Neuronal stem cell (in vitro differentiated cells): ENCODE data around the gene SCGB1D4.

ENCODE experiments used
- DNase-seq: peaks from one replicate; pipeline ENCODE4 v3.0.0-alpha.2; 2013; ENCODE audit warnings: low spot score
- H2AFZ ChIP-seq: one replicate; pipeline ENCODE4 v1.6.1; 2013; ENCODE audit warnings: mild to moderate bottlenecking, low read length, inconsistent platforms
- H2AK5ac ChIP-seq: 2 replicates; pipeline ENCODE4 v1.6.1; 2013; ENCODE audit warnings: low read depth, mild to moderate bottlenecking, inconsistent platforms, low read length, moderate library complexity, mixed read lengths
- H2BK120ac ChIP-seq: 2 replicates; pipeline ENCODE4 v1.6.1; 2013; ENCODE audit warnings: low read depth, mild to moderate bottlenecking, inconsistent platforms, low read length, moderate library complexity, mixed read lengths
- H2BK12ac ChIP-seq: one replicate; pipeline ENCODE4 v1.6.1; 2013; ENCODE audit warnings: low read length, inconsistent platforms
- H2BK15ac ChIP-seq: 2 replicates; pipeline ENCODE4 v1.6.1; 2013; ENCODE audit warnings: mild to moderate bottlenecking, low read length, inconsistent platforms, mixed read lengths
- H2BK5ac ChIP-seq: one replicate; pipeline ENCODE4 v1.6.1; 2013; ENCODE audit warnings: inconsistent platforms, mild to moderate bottlenecking, low read length, moderate library complexity
- H3K14ac ChIP-seq: one replicate; pipeline ENCODE4 v1.6.1; 2013; ENCODE audit warnings: low read length, inconsistent platforms
- H3K18ac ChIP-seq: 2 replicates; pipeline ENCODE4 v1.6.1; 2013; ENCODE audit warnings: low read length, inconsistent platforms
- H3K23ac ChIP-seq: 2 replicates; pipeline ENCODE4 v1.6.1; 2013; ENCODE audit warnings: low read depth, mild to moderate bottlenecking, mixed read lengths, low read length, inconsistent platforms; ENCODE audit not compliant: poor library complexity
- H3K27ac ChIP-seq: replicated peaks from 3 replicates; pipeline ENCODE4 v1.5.1; 2013; ENCODE audit warnings: low read length, inconsistent platforms
- H3K27me3 ChIP-seq, 3 experiments: 2 replicates each; pipeline ENCODE4 v1.6.1; 2013; ENCODE audit warnings: low read length in 3 of 3, mild to moderate bottlenecking in 2 of 3, inconsistent platforms in 1 of 3, low read depth in 1 of 3, mixed read lengths in 1 of 3, moderate library complexity in 1 of 3; ENCODE audit not compliant: control insufficient read depth in 3 of 3, insufficient read depth in 3 of 3
- H3K36me3 ChIP-seq, 2 donors: replicated peaks in 1 of 2; 2 replicates each; pipeline ENCODE4 v1.6.1; 2013; ENCODE audit warnings: low read length in 2 of 2; ENCODE audit not compliant: control insufficient read depth in 2 of 2, insufficient read depth in 2 of 2
- H3K4ac ChIP-seq: 2 replicates; pipeline ENCODE4 v1.6.1; 2013; ENCODE audit warnings: inconsistent platforms, mild to moderate bottlenecking, low read length, moderate library complexity
- H3K4me1 ChIP-seq, 2 donors: 1 replicate in 1 of 2; 2 replicates in 1 of 2; pipeline ENCODE4 v1.6.1; 2013; ENCODE audit warnings: low read length in 2 of 2, low read depth in 1 of 2; ENCODE audit not compliant: control insufficient read depth in 2 of 2, insufficient read depth in 1 of 2
- H3K4me2 ChIP-seq: one replicate; pipeline ENCODE4 v1.6.1; 2013; ENCODE audit warnings: mild to moderate bottlenecking, low read length, inconsistent platforms; ENCODE audit not compliant: insufficient read depth, poor library complexity, severe bottlenecking
- H3K4me3 ChIP-seq, 2 donors: 2 replicates each; pipeline ENCODE4 v1.5.1; 2013; ENCODE audit warnings: low read length in 2 of 2, mild to moderate bottlenecking in 2 of 2, inconsistent platforms in 1 of 2, moderate library complexity in 1 of 2
- H3K79me1 ChIP-seq: one replicate; pipeline ENCODE4 v1.6.1; 2013; ENCODE audit warnings: low read depth, mild to moderate bottlenecking, inconsistent platforms, low read length, moderate library complexity
- H3K9ac ChIP-seq: one replicate; pipeline ENCODE4 v1.6.1; 2013; ENCODE audit warnings: mild to moderate bottlenecking, low read depth, low read length, inconsistent platforms; ENCODE audit not compliant: poor library complexity
- H3K9me3 ChIP-seq, 2 donors: replicated peaks in 1 of 2; 2 replicates each; pipeline versions ENCODE3 to v1.6.1; 2013; ENCODE audit warnings: low read length in 2 of 2, mild to moderate bottlenecking in 2 of 2, inconsistent platforms in 1 of 2, low read depth in 1 of 2, mixed read lengths in 1 of 2, moderate library complexity in 1 of 2; ENCODE audit not compliant: control insufficient read depth in 2 of 2, insufficient read depth in 1 of 2
- H4K8ac ChIP-seq: one replicate; pipeline ENCODE4 v1.6.1; 2013; ENCODE audit warnings: low read depth, mild to moderate bottlenecking, inconsistent platforms, low read length, moderate library complexity
- H4K91ac ChIP-seq: one replicate; pipeline ENCODE4 v1.6.1; 2013; ENCODE audit warnings: low read length, low read depth, mild to moderate bottlenecking, inconsistent platforms; ENCODE audit not compliant: poor library complexity
- WGBS, 2 donors: extraction: QIAGEN DNeasy Blood & Tissue Kit; methylation state at CpG; one replicate each; pipeline ENCODE4 v1.1.7; 2013; ENCODE audit warnings: missing lambda C conversion rate in 2 of 2, mixed read lengths in 1 of 2; ENCODE audit not compliant: insufficient read length in 2 of 2, insufficient replicate concordance in 1 of 2; ENCODE audit errors: extremely low coverage in 2 of 2; 5-methylcytosine and 5-hydroxymethylcytosine counted together

The SCGB1D4 gene

GRCh38 chr11:62264004-62264403, 34.9 kb downstream of the SCGB1D4 start:
- no peak overlapping the region for H2BK5ac ChIP-seq
- DNase-seq, result no peak
- no CpG with 5 or more reads among the region's 1 CpG for WGBS, 2 donors

DNA sequence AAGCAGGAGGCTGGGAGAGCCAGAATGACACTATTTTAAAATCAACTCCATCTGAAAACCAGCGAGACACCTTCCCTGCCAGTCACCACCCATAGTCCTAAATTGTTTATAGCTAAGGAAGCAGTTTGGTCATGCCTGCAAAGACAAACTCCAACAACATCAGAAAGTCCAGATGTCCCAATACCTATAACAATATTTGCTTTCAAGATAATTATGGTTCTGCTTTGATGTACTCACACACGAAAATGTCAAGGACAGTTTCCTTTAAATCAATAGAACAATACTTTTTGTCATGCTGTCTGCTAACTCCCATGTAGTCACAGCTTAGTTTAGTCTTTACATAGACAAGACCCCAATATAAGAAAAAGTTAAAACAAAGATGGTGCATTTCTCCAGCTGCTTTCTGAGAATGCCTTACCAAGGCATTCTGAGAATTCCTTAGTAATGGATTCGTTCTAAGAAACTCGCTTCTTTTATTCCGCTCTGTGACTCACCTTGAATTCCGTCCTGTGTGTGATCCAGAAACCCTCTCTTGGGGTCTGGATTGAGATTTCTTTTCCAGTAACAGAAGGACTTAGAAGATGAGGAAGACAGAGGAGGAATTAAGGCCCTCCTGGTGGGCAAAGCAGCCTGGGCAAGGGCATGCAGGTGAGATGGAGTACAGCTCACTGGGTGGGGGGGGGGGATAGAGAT, 38.5 kb downstream of the SCGB1D4 start:
- Histone ChIP-seq H4K91ac (no peak overlapping the region), H3K27ac (no peak overlapping the region), H3K79me1 (no peaks in the 10 kb centered on the region), H3K4ac (no peak overlapping the region), H2BK12ac (no peak overlapping the region), H3K36me3 (no peaks in the 10 kb centered on the region), H2BK120ac (no peak overlapping the region), H2BK15ac (no peak overlapping the region), H2AFZ (no peak overlapping the region), H3K4me1 (no peaks in the 10 kb centered on the region), H3K4me2 (no peak overlapping the region), H3K18ac (no peak overlapping the region), H3K14ac (no peak overlapping the region), H3K9me3 (no peaks in the 10 kb centered on the region), H2AK5ac (no peak overlapping the region), H3K27me3 (peaks cover 0 to 4% (median 0%) of the 10 kb centered on the region in 3 experiments), H4K8ac (no peak overlapping the region), H3K4me3 (no peak overlapping the region), H3K9ac (no peak overlapping the region), H2BK5ac (no peak overlapping the region), H3K23ac (no peak overlapping the region)
- DNase-seq, result no peak
- no CpG with 5 or more reads among the region's 6 CpGs for whole genome bisulfite sequencing, 2 donors

More at GRCh38 chr11:62264004-62264403, 34.9 kb downstream of the SCGB1D4 start:
- Histone ChIP-seq H2BK120ac (no peak overlapping the region), H2AK5ac (no peak overlapping the region), H3K14ac (no peak overlapping the region), H3K79me1 (no peaks in the 10 kb centered on the region), H2AFZ (no peak overlapping the region), H3K9ac (peak overlapping the region; percentile 13), H3K23ac (no peak overlapping the region), H3K27me3 (peaks cover 0 to 2% (median 0%) of the 10 kb centered on the region in 3 experiments), H2BK12ac (no peak overlapping the region), H3K4me2 (no peak overlapping the region), H3K4me3 (no peak overlapping the region), H3K36me3 (no peaks in the 10 kb centered on the region), H3K4me1 (no peaks in the 10 kb centered on the region), H2BK15ac (no peak overlapping the region), H4K8ac (no peak overlapping the region), H3K4ac (no peak overlapping the region), H3K27ac (no peak overlapping the region), H4K91ac (no peak overlapping the region), H3K18ac (no peak overlapping the region), H3K9me3 (no peaks in the 10 kb centered on the region)

DNA sequence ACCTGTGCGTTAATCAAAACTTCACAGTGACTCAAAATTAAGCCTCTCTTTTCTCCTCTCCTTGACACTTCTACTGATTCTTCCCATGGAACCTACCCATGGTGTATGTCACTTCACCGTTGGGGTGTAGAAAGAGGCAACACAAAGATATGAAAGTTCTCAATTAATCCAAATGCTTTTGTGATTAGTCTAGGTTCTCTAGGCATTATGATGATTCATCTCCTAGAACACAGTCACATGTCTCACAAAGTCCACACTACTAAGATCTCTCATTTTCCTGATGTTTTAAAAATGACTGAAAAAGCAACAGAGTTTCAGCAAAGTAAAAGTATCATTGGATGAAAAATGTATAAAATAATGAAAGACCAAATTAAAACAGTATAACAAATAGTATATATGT, 42.6 kb downstream of the SCGB1D4 start:
- whole genome bisulfite sequencing, 2 donors, result no CpG with 5 or more reads among the region's 2 CpGs
- no peak overlapping the region for H2BK120ac ChIP-seq
- no peak for DNase-seq
- H2BK15ac ChIP-seq, result no peak overlapping the region
- H3K27me3 ChIP-seq, result peaks cover 0 to 2% (median 0%) of the 10 kb centered on the region in 3 experiments
- H3K4ac ChIP-seq, result no peak overlapping the region
- no peak overlapping the region for H3K9ac ChIP-seq
- no peak overlapping the region for H2BK5ac ChIP-seq
- H3K18ac ChIP-seq, result no peak overlapping the region
- H3K9me3 ChIP-seq, result peaks cover 5 to 8% of the 10 kb centered on the region in 2 donors
- no peak overlapping the region for H3K27ac ChIP-seq
- no peak overlapping the region for H2AK5ac ChIP-seq
- H2AFZ ChIP-seq, result no peak overlapping the region
- H3K4me1 ChIP-seq, result no peaks in the 10 kb centered on the region
- no peak overlapping the region for H3K4me3 ChIP-seq
- H3K14ac ChIP-seq, result no peak overlapping the region
- H3K36me3 ChIP-seq, result no peaks in the 10 kb centered on the region
- H4K8ac ChIP-seq, result no peak overlapping the region
- H2BK12ac ChIP-seq, result no peak overlapping the region
- no peaks in the 10 kb centered on the region for H3K79me1 ChIP-seq
- H4K91ac ChIP-seq, result no peak overlapping the region
- no peak overlapping the region for H3K4me2 ChIP-seq
- no peak overlapping the region for H3K23ac ChIP-seq

DNA sequence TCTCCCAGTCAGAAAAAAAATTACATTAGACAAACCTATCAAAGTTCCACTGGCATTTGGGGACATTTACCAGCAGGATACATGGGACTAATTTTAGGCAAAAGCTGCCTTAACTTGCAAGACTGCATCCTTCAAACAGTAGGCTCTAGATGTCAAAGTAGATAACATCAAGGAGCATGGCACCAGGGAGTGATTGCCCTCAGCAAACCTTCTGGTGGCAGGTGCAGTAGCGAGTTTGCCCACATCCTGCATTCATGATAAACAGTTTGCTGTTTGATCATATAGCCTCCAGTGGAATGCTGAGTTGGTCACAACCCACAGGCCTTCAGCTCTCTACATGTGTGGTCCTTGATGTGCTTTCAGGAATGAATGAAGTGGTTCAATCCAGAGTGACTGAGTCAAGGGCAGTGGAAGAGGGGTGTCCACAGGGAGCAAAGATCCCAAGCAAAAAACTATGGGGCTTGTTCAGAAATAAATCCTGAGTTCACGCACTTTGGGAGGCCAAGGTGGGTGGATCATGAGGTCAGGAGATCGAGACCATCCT, 44.8 kb downstream of the SCGB1D4 start:
- Histone ChIP-seq H3K4me1 (no peaks in the 10 kb centered on the region), H2AK5ac (no peak overlapping the region), H3K36me3 (no peaks in the 10 kb centered on the region), H3K9me3 (peaks cover 8 to 10% of the 10 kb centered on the region in 2 donors), H3K23ac (no peak overlapping the region), H2AFZ (no peak overlapping the region), H4K8ac (no peak overlapping the region), H3K18ac (no peak overlapping the region), H2BK12ac (no peak overlapping the region), H4K91ac (no peak overlapping the region), H3K4me2 (no peak overlapping the region), H3K14ac (no peak overlapping the region), H3K79me1 (no peaks in the 10 kb centered on the region), H3K4ac (no peak overlapping the region), H3K9ac (no peak overlapping the region), H3K27me3 (peaks cover 0 to 2% (median 0%) of the 10 kb centered on the region in 3 experiments), H2BK15ac (no peak overlapping the region), H2BK5ac (no peak overlapping the region), H3K27ac (no peak overlapping the region), H2BK120ac (no peak overlapping the region), H3K4me3 (no peak overlapping the region)
- no peak for DNase-seq
- no CpG with 5 or more reads among the region's 3 CpGs for WGBS, 2 donors
